Measurements from ENCODE around the gene CDK10.

GRCh38 chr16:89709166-89709565 lies 22.7 kb downstream of the CDK10 start:
- TF ChIP-seq CTCF (IDR thresholded peaks at IDR 0.05), result no peak
- TF ChIP-seq POLR2AphosphoS5 (IDR thresholded peaks at IDR 0.05; ENCODE audit: insufficient read depth in 1 of 2, low read depth in 1 of 2), result no peak
